HG02885 (cell line): Measurements from ENCODE around the gene DNAL1.
A peak's percentile ranks its signal among the peaks of the same experiment; 100 is the strongest.

Experiments used
- ATAC-seq: cut with Tn5 transposase; IDR thresholded peaks from one replicate; pipeline ENCODE4 v1.9.1; 2021; ENCODE audit warnings: mild to moderate bottlenecking; ENCODE audit not compliant: unreplicated experiment, poor library complexity

DNAL1 gene

GRCh38 chr14:73722581-73722980 lies 77.8 kb downstream of the DNAL1 start:
- no peak for ATAC-seq

GRCh38 chr14:73723406-73723796 lies 78.6 kb downstream of the DNAL1 start:
- no peak for ATAC-seq

- ATAC-seq: no peak
These were observed 79.2 kb downstream of the DNAL1 start for GRCh38 chr14:73723797-73724661.

- no peak for ATAC-seq
These were observed 79.9 kb downstream of the DNAL1 start for GRCh38 chr14:73724696-73725095.

DNA sequence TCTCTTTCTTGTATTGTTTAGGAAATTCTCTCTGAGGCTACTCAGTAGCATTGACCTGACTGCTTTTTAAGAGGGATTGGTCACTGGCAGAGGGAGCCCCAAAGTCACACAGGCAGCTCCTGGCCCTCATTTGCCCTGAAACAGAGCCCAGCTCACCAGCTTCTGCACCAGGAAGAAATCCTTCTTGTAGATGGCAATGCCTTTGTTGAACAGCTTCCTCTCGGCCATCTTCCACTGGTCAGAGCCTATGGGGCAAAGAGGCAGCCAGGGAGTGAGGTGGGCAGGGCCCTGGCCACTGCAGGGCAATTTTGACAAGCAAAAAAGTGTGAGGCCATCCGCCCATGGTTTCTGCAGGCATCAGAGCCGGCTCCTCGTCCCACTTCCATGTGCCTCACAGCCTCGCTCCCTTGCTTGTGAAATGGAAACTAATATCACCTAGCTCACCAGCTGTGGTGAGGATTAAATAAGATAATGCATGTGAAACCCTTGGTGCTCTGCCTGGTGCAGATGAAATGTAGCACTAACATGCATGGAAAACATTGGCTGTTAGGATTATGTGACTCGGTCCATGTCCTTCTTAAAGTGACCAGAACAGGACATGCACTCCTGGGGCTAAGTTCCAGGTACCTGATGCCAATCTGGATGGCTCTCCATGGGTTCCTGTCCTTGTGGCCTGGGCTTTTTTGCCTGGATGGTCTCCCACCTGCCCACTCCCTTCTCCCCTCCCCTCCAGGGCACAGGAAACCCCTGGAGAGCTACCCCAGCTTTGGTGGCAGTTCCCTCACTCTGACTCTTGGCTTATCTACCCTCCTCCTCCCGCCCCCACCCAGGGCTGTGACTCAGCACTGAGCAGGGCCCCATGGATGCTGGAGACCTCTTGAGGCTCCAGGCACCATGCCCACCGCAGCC lies 80.6 kb downstream of the DNAL1 start:
- ATAC-seq: no peak

- ATAC-seq: no peak
These were observed 81.5 kb downstream of the DNAL1 start for GRCh38 chr14:73726025-73726961.

DNA sequence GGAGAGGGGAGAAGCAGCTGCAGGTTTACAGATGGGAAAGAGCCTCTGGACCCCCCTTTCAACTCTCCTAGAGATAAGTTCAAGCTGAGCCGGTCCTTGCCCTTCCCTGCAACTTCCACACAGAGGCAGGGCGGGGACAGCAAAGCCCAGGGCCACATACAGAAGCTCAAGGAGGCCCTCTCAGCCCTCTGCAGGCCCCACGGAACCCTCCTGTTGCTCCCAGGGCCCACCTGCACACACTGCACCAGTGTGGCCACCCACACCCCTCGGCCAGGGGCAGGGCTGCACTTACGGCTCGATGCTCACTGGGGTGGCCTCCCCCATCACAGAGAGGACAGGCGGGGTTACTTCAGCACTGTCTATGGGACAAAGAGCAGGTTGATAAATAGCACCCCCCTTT lies 82.4 kb downstream of the DNAL1 start:
- no peak for ATAC-seq

- no peak for ATAC-seq
These were observed 84.0 kb downstream of the DNAL1 start for GRCh38 chr14:73728717-73729330.

GRCh38 chr14:73729556-73730265 lies 84.9 kb downstream of the DNAL1 start:
- no peak for ATAC-seq

- no peak for ATAC-seq
These were observed 86.3 kb downstream of the DNAL1 start for GRCh38 chr14:73731111-73731510.

- no peak for ATAC-seq
These were observed 87.2 kb downstream of the DNAL1 start for GRCh38 chr14:73732006-73732405.

- no peak for ATAC-seq
These were observed 92.1 kb downstream of the DNAL1 start for GRCh38 chr14:73736842-73737241.

GRCh38 chr14:73738518-73739173 lies 93.9 kb downstream of the DNAL1 start:
- ATAC-seq: no peak

- ATAC-seq: no peak
These were observed 94.5 kb downstream of the DNAL1 start for GRCh38 chr14:73739174-73739898.

GRCh38 chr14:73739899-73740617 lies 95.3 kb downstream of the DNAL1 start:
- no peak for ATAC-seq

GRCh38 chr14:73740618-73741326 lies 96.0 kb downstream of the DNAL1 start:
- no peak for ATAC-seq

- peak; percentile 44 for ATAC-seq
These were observed 96.6 kb downstream of the DNAL1 start for GRCh38 chr14:73741386-73741875.
